Measurements from ENCODE around the gene GJD3.

Gene GJD3

GRCh38 chr17:40328386-40328766, 36.2 kb downstream of the GJD3 start:
- peaks cover 77 to 80% of the 10 kb centered on the region in 2 donors for H3K4me1 ChIP-seq (ENCODE audit: control insufficient read depth in 1 of 2, insufficient read depth in 2 of 2, low read length in 2 of 2)
- peak overlapping the region in 1 of 2 donors; percentile 6 for H3K9ac ChIP-seq (ENCODE audit: low read depth in 1 of 2, low read length in 2 of 2)
- H3K27me3 ChIP-seq (ENCODE audit: control insufficient read depth in 1 of 2, insufficient read depth in 2 of 2, low read length in 2 of 2) = no peaks in the 10 kb centered on the region
- no peaks in the 10 kb centered on the region for H3K9me3 ChIP-seq (ENCODE audit: control insufficient read depth in 1 of 2, low read length in 2 of 2)
- H3K36me3 ChIP-seq (ENCODE audit: control insufficient read depth in 1 of 2, insufficient read depth in 2 of 2, low read length in 2 of 2) = peaks cover 5 to 8% of the 10 kb centered on the region in 2 donors
- H3K4me3 ChIP-seq (ENCODE audit: low read depth in 1 of 2, low read length in 2 of 2) = no peak overlapping the region
- H3K27ac ChIP-seq (ENCODE audit: low read depth, low read length) = no peak overlapping the region

- peak overlapping the region in 1 of 2 donors; percentile 37 for H3K4me3 ChIP-seq (ENCODE audit: low read depth in 1 of 2, low read length in 2 of 2)
Observed at GRCh38 chr17:40327735-40328385, 36.7 kb downstream of the GJD3 start.

GRCh38 chr17:40327244-40327729, 37.2 kb downstream of the GJD3 start:
- H3K9ac ChIP-seq (ENCODE audit: low read depth in 1 of 2, low read length in 2 of 2) = peak overlapping the region in 1 of 2 donors; percentile 47

More at GRCh38 chr17:40327735-40328385, 36.7 kb downstream of the GJD3 start:
- Histone ChIP-seq H3K4me1 (ENCODE audit: control insufficient read depth in 1 of 2, insufficient read depth in 2 of 2, low read length in 2 of 2) (peaks cover 82 to 86% of the 10 kb centered on the region in 2 donors), H3K9me3 (ENCODE audit: control insufficient read depth in 1 of 2, low read length in 2 of 2) (no peaks in the 10 kb centered on the region), H3K27me3 (ENCODE audit: control insufficient read depth in 1 of 2, insufficient read depth in 2 of 2, low read length in 2 of 2) (no peaks in the 10 kb centered on the region), H3K9ac (ENCODE audit: low read depth in 1 of 2, low read length in 2 of 2) (peak overlapping the region in 1 of 2 donors; percentile 6), H3K27ac (ENCODE audit: low read depth, low read length) (no peak overlapping the region), H3K36me3 (ENCODE audit: control insufficient read depth in 1 of 2, insufficient read depth in 2 of 2, low read length in 2 of 2) (peaks cover 5 to 8% of the 10 kb centered on the region in 2 donors)

GRCh38 chr17:40326832-40327199, 37.7 kb downstream of the GJD3 start:
- Histone ChIP-seq H3K4me3 (ENCODE audit: low read depth in 1 of 2, low read length in 2 of 2) (no peak overlapping the region), H3K9me3 (ENCODE audit: control insufficient read depth in 1 of 2, low read length in 2 of 2) (no peaks in the 10 kb centered on the region), H3K4me1 (ENCODE audit: control insufficient read depth in 1 of 2, insufficient read depth in 2 of 2, low read length in 2 of 2) (peaks cover 82 to 86% of the 10 kb centered on the region in 2 donors), H3K27me3 (ENCODE audit: control insufficient read depth in 1 of 2, insufficient read depth in 2 of 2, low read length in 2 of 2) (no peaks in the 10 kb centered on the region), H3K27ac (ENCODE audit: low read depth, low read length) (no peak overlapping the region), H3K9ac (ENCODE audit: low read depth in 1 of 2, low read length in 2 of 2) (peak overlapping the region; percentile 30 to 47), H3K36me3 (ENCODE audit: control insufficient read depth in 1 of 2, insufficient read depth in 2 of 2, low read length in 2 of 2) (peaks cover 5 to 8% of the 10 kb centered on the region in 2 donors)

More at GRCh38 chr17:40327244-40327729, 37.2 kb downstream of the GJD3 start:
- Histone ChIP-seq H3K36me3 (ENCODE audit: control insufficient read depth in 1 of 2, insufficient read depth in 2 of 2, low read length in 2 of 2) (peaks cover 5 to 8% of the 10 kb centered on the region in 2 donors), H3K27me3 (ENCODE audit: control insufficient read depth in 1 of 2, insufficient read depth in 2 of 2, low read length in 2 of 2) (no peaks in the 10 kb centered on the region), H3K4me1 (ENCODE audit: control insufficient read depth in 1 of 2, insufficient read depth in 2 of 2, low read length in 2 of 2) (peaks cover 82 to 86% of the 10 kb centered on the region in 2 donors), H3K27ac (ENCODE audit: low read depth, low read length) (no peak overlapping the region), H3K4me3 (ENCODE audit: low read depth in 1 of 2, low read length in 2 of 2) (peak overlapping the region in 1 of 2 donors; percentile 37), H3K9me3 (ENCODE audit: control insufficient read depth in 1 of 2, low read length in 2 of 2) (no peaks in the 10 kb centered on the region)

GRCh38 chr17:40326014-40326831, 38.3 kb downstream of the GJD3 start:
- Histone ChIP-seq H3K9ac (ENCODE audit: low read depth in 1 of 2, low read length in 2 of 2) (peak overlapping the region; percentile 30 to 47), H3K9me3 (ENCODE audit: control insufficient read depth in 1 of 2, low read length in 2 of 2) (no peaks in the 10 kb centered on the region), H3K27ac (ENCODE audit: low read depth, low read length) (peak overlapping the region; percentile 76), H3K4me3 (ENCODE audit: low read depth in 1 of 2, low read length in 2 of 2) (peak overlapping the region; percentile 1 to 28), H3K27me3 (ENCODE audit: control insufficient read depth in 1 of 2, insufficient read depth in 2 of 2, low read length in 2 of 2) (no peaks in the 10 kb centered on the region), H3K36me3 (ENCODE audit: control insufficient read depth in 1 of 2, insufficient read depth in 2 of 2, low read length in 2 of 2) (peaks cover under 1 to 5% of the 10 kb centered on the region in 2 donors), H3K4me1 (ENCODE audit: control insufficient read depth in 1 of 2, insufficient read depth in 2 of 2, low read length in 2 of 2) (peaks cover 82 to 86% of the 10 kb centered on the region in 2 donors)

GRCh38 chr17:40325156-40326013, 39.2 kb downstream of the GJD3 start:
- Histone ChIP-seq H3K9me3 (ENCODE audit: control insufficient read depth in 1 of 2, low read length in 2 of 2) (no peaks in the 10 kb centered on the region), H3K9ac (ENCODE audit: low read depth in 1 of 2, low read length in 2 of 2) (peak overlapping the region in 1 of 2 donors; percentile 30), H3K27ac (ENCODE audit: low read depth, low read length) (peak overlapping the region; percentile 76), H3K4me1 (ENCODE audit: control insufficient read depth in 1 of 2, insufficient read depth in 2 of 2, low read length in 2 of 2) (peaks cover 80 to 85% of the 10 kb centered on the region in 2 donors), H3K36me3 (ENCODE audit: control insufficient read depth in 1 of 2, insufficient read depth in 2 of 2, low read length in 2 of 2) (no peaks in the 10 kb centered on the region), H3K27me3 (ENCODE audit: control insufficient read depth in 1 of 2, insufficient read depth in 2 of 2, low read length in 2 of 2) (no peaks in the 10 kb centered on the region), H3K4me3 (ENCODE audit: low read depth in 1 of 2, low read length in 2 of 2) (peak overlapping the region in 1 of 2 donors; percentile 28)

GRCh38 chr17:40323391-40324381, 40.9 kb downstream of the GJD3 start:
- H3K27ac ChIP-seq (ENCODE audit: low read depth, low read length) = peak overlapping the region; percentile 79
- no peaks in the 10 kb centered on the region for H3K27me3 ChIP-seq (ENCODE audit: control insufficient read depth in 1 of 2, insufficient read depth in 2 of 2, low read length in 2 of 2)
- peak overlapping the region in 1 of 2 donors; percentile 70 for H3K9ac ChIP-seq (ENCODE audit: low read depth in 1 of 2, low read length in 2 of 2)
- peak overlapping the region; percentile 79 to 85 for H3K4me3 ChIP-seq (ENCODE audit: low read depth in 1 of 2, low read length in 2 of 2)
- H3K9me3 ChIP-seq (ENCODE audit: control insufficient read depth in 1 of 2, low read length in 2 of 2) = no peaks in the 10 kb centered on the region
- peaks cover 85 to 90% of the 10 kb centered on the region in 2 donors for H3K4me1 ChIP-seq (ENCODE audit: control insufficient read depth in 1 of 2, insufficient read depth in 2 of 2, low read length in 2 of 2)
- no peaks in the 10 kb centered on the region for H3K36me3 ChIP-seq (ENCODE audit: control insufficient read depth in 1 of 2, insufficient read depth in 2 of 2, low read length in 2 of 2)

GRCh38 chr17:40322358-40323315, 41.9 kb downstream of the GJD3 start:
- H3K4me1 ChIP-seq (ENCODE audit: control insufficient read depth in 1 of 2, insufficient read depth in 2 of 2, low read length in 2 of 2) = peaks cover 81 to 84% of the 10 kb centered on the region in 2 donors
- peak overlapping the region; percentile 79 to 85 for H3K4me3 ChIP-seq (ENCODE audit: low read depth in 1 of 2, low read length in 2 of 2)
- H3K36me3 ChIP-seq (ENCODE audit: control insufficient read depth in 1 of 2, insufficient read depth in 2 of 2, low read length in 2 of 2) = no peaks in the 10 kb centered on the region
- peak overlapping the region; percentile 64 to 70 for H3K9ac ChIP-seq (ENCODE audit: low read depth in 1 of 2, low read length in 2 of 2)
- H3K9me3 ChIP-seq (ENCODE audit: control insufficient read depth in 1 of 2, low read length in 2 of 2) = no peaks in the 10 kb centered on the region
- peak overlapping the region; percentile 79 for H3K27ac ChIP-seq (ENCODE audit: low read depth, low read length)
- H3K27me3 ChIP-seq (ENCODE audit: control insufficient read depth in 1 of 2, insufficient read depth in 2 of 2, low read length in 2 of 2) = no peaks in the 10 kb centered on the region
